Peyer's patch (tissue), 4 donors: ENCODE measurements around the gene NPNT.

Experiments used
- CTCF ChIP-seq, 6 experiments: fragments of 450-650 bp in 4 of 6; fragments of 200-600 bp in 2 of 6; sonication (generic) in 1 of 6; IDR thresholded peaks; one replicate each; pipeline ENCODE4 v1.5.1; 2017 to 2019; ENCODE audit warnings: antibody characterized with exemption in 6 of 6, mild to moderate bottlenecking in 3 of 6, moderate library complexity in 1 of 6
- POLR2A ChIP-seq, 2 donors: fragments of 450-650 bp; IDR thresholded peaks; one replicate each; pipeline ENCODE4 v1.5.1; 2017; ENCODE audit warnings: antibody characterized with exemption in 2 of 2, mild to moderate bottlenecking in 2 of 2, moderate library complexity in 2 of 2

- no peak for TF ChIP-seq CTCF (IDR thresholded peaks at IDR 0.05)
- no peak for TF ChIP-seq POLR2A (IDR thresholded peaks at IDR 0.05)
Measured at GRCh38 chr4:105933083-105933482, 37.8 kb downstream of the NPNT start.
